RKO (cell line): ENCODE data around the gene ZNF185.

Experiments
- DNase-seq: peaks from one replicate; pipeline ENCODE4 v3.0.0-alpha.2; 2016; ENCODE audit warnings: low spot score

ZNF185 gene

GRCh38 chrX:152917656-152918579, 20.1 kb downstream of the ZNF185 start:
- DNase-seq = no peak

DNA sequence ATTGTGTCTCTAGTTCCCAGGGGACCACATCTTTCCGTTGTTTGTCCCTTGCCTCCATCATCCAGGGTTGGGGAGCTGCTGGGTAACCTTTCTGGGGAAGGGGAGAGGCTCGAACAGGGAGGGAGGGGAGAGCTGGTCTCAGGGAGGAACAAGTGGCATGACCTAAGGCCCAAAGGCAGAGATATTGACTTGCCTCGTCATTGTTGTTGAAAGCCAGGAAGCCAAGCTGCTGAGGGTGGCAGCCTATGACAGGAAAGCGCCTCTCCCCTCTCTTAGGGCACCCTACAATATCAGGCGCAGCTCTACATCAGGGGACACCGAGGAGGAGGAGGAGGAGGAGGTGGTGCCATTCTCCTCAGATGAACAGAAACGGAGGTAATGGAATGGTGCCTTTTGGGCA, 20.8 kb downstream of the ZNF185 start:
- DNase-seq = no peak

DNA sequence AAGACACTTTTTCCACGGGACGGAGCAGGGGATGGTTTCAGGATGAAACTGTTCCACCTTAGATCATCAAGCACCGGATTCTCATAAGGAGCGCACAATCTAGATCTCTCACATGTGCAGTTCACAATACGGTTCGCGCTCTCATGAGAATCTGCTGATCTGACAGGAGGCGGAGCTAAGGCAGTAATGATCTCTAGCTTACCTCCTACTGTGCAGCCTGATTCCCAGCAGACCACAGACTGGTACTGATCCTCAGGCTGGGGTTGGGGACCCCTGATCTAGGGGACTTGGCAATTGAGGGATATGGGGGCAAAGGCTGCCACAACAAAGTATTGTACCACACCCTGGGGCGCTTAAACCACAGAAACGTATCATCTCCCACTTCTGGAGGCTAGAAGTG, 25.7 kb downstream of the ZNF185 start:
- DNase-seq = no peak

DNA sequence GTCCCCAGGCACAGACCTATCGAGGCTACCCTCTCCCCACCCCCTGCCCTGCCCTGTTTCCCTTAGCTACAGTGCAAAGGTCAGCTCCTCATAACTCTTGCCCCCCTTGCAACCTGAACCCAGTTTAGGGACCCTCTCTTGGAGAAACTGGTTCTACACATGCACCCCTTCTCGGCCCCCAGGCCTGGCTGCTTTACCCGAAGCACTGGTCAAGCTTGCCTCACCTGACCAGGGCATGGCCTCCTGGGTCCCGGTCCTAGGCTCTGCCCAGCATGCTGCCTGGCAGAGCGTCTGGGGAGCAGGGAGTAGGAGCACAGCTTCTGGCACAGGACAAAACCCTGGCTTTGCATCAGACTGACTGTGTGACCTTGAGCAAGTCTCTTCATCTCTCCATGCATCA, 28.0 kb downstream of the ZNF185 start:
- DNase-seq = no peak

DNA sequence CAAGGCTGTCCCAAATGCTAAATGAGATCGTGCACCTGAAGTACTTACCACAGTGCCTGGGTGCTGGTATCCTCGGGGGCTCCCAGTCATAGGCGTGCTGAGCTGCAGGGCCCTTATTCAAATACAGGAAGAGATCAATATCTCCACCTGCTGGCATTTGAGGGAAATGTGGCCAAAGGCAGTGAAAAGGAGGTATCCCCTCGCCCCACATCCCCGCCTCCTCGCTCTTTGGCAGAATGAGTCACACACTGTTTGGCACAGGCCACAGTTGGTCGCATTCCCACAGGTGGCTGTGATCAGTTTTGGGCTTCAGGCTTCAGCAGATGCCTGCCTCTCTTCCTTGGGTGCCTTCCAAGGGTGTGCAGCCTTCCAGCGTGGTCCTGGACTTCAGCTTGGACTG, 28.4 kb downstream of the ZNF185 start:
- DNase-seq = peak; percentile 80

- DNase-seq = no peak
Observed at GRCh38 chrX:152926923-152927322, 29.1 kb downstream of the ZNF185 start.

GRCh38 chrX:152927858-152928760, 30.2 kb downstream of the ZNF185 start:
- no peak for DNase-seq

DNA sequence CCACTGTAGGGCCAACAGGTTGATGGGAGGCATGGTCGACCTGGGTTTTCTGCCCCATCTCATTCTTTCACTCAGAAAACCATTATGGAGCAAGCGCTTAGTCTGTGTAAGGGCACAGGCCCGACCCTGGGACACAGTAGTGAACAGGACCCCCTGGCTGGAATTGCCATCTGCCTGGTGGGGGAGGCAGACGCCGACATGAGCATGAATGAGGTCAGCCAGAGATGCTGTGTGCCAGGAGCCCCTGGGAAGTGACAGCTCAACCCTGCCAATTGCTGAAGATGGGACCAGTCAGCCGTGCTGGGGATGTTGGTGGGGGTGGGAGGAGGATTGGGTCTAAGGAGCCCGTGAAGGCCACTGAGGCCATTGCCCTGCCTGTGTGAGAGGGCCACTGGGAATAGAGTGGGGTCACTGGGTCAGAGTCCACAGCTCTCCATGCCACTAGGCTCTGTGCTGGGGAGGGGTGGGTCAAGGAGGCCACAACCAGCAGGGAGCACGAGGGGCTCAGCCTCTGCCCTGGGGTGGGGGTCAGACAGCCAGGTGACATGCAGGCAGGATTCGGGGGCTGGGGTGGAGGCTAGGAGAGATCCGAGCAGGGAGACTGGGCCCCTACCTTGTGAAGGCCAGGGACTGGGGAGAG, 31.0 kb downstream of the ZNF185 start:
- DNase-seq = no peak

DNA sequence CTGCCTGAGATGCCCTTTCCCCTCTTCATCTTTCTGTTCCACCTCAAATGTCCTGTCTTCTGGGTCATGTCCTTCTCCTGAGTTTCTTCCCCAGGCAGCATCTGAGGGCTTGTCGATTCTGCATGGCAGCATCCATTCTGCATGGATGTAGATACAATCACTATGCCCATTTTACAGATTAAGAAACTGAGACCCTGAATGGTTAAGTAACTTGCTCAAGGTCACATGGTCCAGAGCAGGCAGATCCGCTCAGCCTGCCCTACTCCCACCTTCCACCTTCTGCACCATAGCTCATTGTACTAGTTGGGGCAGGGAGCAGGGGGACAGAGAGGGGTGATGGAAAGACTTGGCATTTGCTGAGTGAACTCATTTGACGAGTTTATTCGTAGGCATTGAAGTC, 32.0 kb downstream of the ZNF185 start:
- no peak for DNase-seq

DNA sequence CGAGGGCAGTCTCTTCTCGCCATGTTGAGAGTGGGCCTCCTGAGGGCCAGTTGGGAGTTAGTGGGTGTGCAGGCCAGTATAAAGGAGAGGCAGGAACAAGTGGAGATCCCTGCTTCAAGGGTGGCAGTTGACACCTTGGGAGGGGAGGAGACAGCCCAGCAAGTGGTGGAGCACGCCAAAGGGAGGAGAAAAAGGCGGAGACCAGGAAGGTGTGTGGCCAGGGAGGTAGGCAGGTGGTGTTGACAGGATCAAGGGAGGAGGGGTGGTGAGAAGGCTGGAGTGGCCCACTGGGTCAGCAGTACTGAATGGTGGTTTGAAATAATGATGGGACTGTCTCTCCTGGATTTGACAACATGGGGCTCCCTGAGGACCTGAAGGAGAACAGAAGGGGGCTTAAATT, 32.6 kb downstream of the ZNF185 start:
- no peak for DNase-seq

- no peak for DNase-seq
Observed at GRCh38 chrX:152932144-152932543, 34.3 kb downstream of the ZNF185 start.

DNA sequence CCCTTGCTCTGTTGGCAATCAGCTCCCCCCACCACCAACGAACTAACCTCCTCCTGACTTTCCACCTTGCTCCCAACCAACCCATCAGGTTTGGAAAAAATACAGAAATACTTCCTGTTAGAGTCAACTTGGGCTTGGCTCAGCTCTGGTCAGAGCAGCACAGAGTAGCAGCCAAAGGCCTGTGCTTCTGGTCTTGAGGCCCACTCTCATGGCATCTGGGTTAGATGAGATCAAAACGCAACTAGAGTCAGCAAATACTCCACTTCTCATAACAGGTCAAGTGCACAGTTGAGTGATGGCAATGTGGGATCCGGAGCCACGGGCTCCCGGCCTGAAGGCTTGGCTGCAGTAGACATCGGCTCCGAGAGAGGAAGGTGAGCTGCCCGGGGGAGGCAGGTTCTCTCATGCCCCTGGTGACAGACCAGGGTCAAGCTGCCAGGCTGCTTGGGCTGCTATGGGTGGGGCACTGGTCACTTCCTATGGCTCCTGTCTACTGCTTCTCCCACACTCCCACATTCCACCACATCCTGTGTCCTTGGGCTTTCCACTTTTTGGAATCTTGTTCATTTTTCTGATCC, 34.8 kb downstream of the ZNF185 start:
- DNase-seq = no peak

GRCh38 chrX:152936306-152936705, 38.4 kb downstream of the ZNF185 start:
- DNase-seq = no peak

- no peak for DNase-seq
Observed at GRCh38 chrX:152937236-152937635, 39.4 kb downstream of the ZNF185 start.

DNA sequence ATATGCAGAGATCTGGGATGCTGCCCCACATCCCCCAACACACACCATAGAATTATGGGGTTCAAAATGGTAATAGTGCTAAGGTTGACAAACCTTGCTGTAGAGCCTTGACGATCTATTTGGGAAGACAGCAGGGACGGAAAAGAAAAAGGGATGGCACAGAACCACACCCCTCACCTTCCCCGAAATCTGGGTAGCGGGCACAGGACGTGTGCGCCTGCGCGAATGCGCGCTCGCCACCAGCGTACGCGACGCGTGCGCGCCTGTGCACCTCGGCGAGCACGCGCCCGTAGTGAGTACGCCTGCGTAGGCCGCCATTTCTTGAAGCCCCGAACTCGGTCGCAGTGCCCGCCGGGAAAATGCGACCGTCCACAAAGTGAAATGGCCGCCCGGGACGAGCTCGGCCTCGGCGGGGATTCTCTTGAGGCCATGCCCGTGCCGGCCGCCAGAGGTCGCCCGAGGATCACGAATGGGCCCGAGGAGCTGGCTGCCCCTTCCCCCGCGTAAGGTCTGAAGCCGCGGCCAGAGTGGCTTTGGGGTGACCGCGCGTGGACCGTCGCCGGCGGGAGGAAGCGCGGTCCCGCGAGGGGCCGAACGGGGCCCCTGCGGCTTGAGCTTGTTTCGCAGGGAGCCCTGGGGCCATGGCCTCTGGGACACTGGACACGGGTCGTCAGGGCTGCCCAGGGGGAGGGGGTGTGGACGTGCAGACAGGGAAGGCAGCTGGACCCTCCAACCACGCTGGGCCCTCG, 43.6 kb downstream of the ZNF185 start:
- DNase-seq = peak; percentile 90

DNA sequence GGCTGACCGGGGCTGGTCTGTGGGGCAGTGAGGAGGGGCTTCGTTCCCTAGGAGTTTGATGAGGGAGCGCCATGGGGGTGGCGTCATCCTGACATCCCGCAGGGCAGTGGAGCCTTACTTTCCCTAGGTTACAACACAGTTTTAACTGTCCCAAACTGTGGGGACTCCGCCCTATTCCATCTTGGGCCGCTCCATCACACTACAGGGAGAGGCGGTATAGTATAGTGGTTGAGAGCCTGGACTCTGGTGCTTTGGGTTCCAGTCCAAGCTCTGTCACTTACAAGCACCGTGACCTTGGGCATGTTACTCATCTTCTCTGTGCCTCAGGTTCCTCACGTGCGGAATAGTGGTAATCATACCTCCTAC, 44.2 kb downstream of the ZNF185 start:
- no peak for DNase-seq

DNA sequence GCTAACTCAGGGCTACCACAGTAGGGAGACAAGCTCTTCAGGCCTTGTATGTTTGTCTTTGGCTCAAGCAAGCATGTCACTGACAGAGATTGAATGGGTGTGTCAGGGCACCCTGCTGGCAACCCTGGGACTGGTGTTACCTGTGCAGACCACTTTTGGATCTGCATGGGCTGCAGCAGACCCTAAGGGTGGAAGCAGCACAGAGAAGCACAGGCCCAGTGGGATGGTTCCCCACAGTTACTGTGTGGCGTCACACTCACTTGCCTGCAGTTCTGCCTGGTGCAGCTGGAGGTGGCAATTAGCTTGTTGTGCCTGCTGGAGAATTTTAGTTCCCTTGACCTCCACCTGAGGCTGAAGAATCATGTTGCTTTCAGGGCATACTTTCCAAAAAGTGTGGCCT, 46.0 kb downstream of the ZNF185 start:
- no peak for DNase-seq

- DNase-seq = no peak
Observed at GRCh38 chrX:152945021-152945979, 47.4 kb downstream of the ZNF185 start.

DNA sequence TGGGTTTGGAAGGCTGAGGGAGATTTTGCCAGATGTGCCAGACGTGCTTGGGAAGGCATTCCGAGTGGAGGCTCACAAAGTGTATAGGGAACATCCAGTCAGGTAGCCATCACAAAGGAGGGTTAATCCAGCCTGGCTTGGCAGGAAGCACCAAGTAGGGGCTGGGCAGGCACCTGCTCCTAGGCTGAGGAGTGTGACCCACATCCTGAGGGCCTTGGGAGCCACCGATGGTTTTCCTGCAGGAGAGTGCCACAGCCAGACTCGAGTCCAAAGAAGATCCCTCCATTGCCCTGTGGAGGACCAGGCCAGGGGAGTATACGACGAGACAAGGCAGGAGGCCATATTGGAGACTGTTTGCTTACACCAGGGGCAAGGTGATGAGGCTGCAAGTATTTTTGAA, 48.8 kb downstream of the ZNF185 start:
- DNase-seq = no peak
